Chondrocyte (in vitro differentiated cells): Measurements from ENCODE around the gene SLC40A1. TPM values are rescaled to one million over a fixed set of nuclear protein-coding genes. Genes with fewer than 3 reads are reported as not detected.
"Not testable (repeated sequence)": the region's sequence is repeated elsewhere in the genome, so short reads cannot be mapped to it uniquely, and the experiment has no call there.

ENCODE experiments used
- DNase-seq: peaks from one replicate; pipeline ENCODE4 v3.0.0; 2021; ENCODE audit warnings: mixed read lengths, low spot score
- H3K27ac Mint-ChIP-seq: one replicate; pipeline ENCODE4 v1.8.0; 2021; ENCODE audit warnings: mild to moderate bottlenecking, moderate library complexity, mixed read lengths; ENCODE audit not compliant: unreplicated experiment
- H3K27me3 Mint-ChIP-seq: 2 replicates; pipeline ENCODE4 v1.8.0; 2021; ENCODE audit warnings: low read depth, mixed read lengths
- H3K36me3 Mint-ChIP-seq: 2 replicates; pipeline ENCODE4 v1.8.0; 2021; ENCODE audit warnings: low read depth, mixed read lengths
- H3K4me1 Mint-ChIP-seq: 2 replicates; pipeline ENCODE4 v1.8.0; 2021; ENCODE audit warnings: low read depth, mild to moderate bottlenecking, mixed read lengths
- H3K4me3 Mint-ChIP-seq: one replicate; pipeline ENCODE4 v1.8.0; 2021; ENCODE audit warnings: mild to moderate bottlenecking, moderate library complexity, mixed read lengths; ENCODE audit not compliant: unreplicated experiment
- H3K9me3 Mint-ChIP-seq: 2 replicates; pipeline ENCODE4 v1.8.0; 2021; ENCODE audit warnings: low read depth, mixed read lengths
- CTCF ChIP-seq: fragments of 200-600 bp; sonication (generic); IDR thresholded peaks from 2 replicates; pipeline ENCODE4 v1.5.0; 2021; ENCODE audit warnings: antibody characterized with exemption, mild to moderate bottlenecking, moderate library complexity
- total RNA-seq: library from RNA; stranded (reverse); gene quantifications from 3 replicates; pipeline ENCODE4 v1.2.1, GENCODE V29; 2021

The SLC40A1 gene
- total RNA-seq, 1 donor from 2014 or later = 20.3 TPM

- Mint-ChIP-seq H3K4me1 (peaks cover 20% of the 10 kb centered on the region), H3K36me3 (no peaks in the 10 kb centered on the region), H3K27me3 (no peaks in the 10 kb centered on the region), H3K4me3 (no peak overlapping the region), H3K9me3 (no peaks in the 10 kb centered on the region), H3K27ac (no peak overlapping the region)
- TF ChIP-seq CTCF = no peak
- DNase-seq = no peak
These were observed 28.8 kb upstream of the SLC40A1 start for GRCh38 chr2:189609423-189609816.

GRCh38 chr2:189608795-189609422 is 28.3 kb upstream of the SLC40A1 start:
- no peak overlapping the region for H3K27ac Mint-ChIP-seq
- H3K4me1 Mint-ChIP-seq = peaks cover 16% of the 10 kb centered on the region
- no peaks in the 10 kb centered on the region for H3K27me3 Mint-ChIP-seq
- TF ChIP-seq CTCF = no peak
- H3K36me3 Mint-ChIP-seq = no peaks in the 10 kb centered on the region
- DNase-seq = no peak
- H3K9me3 Mint-ChIP-seq = no peaks in the 10 kb centered on the region
- no peak overlapping the region for H3K4me3 Mint-ChIP-seq

- Mint-ChIP-seq H3K27ac (no peak overlapping the region), H3K9me3 (no peaks in the 10 kb centered on the region), H3K4me3 (no peak overlapping the region), H3K27me3 (no peaks in the 10 kb centered on the region), H3K36me3 (no peaks in the 10 kb centered on the region), H3K4me1 (peaks cover 9% of the 10 kb centered on the region)
- TF ChIP-seq CTCF = no peak
- DNase-seq = no peak
These were observed 27.6 kb upstream of the SLC40A1 start for GRCh38 chr2:189608170-189608569.

GRCh38 chr2:189602233-189602632 is 21.6 kb upstream of the SLC40A1 start:
- Mint-ChIP-seq H3K27me3 (no peaks in the 10 kb centered on the region), H3K27ac (no peak overlapping the region), H3K4me1 (peaks cover 13% of the 10 kb centered on the region), H3K9me3 (no peaks in the 10 kb centered on the region), H3K4me3 (no peak overlapping the region), H3K36me3 (no peaks in the 10 kb centered on the region)
- DNase-seq = no peak
- TF ChIP-seq CTCF = no peak

- H3K4me1 Mint-ChIP-seq = peaks cover 13% of the 10 kb centered on the region
- H3K9me3 Mint-ChIP-seq, DNase-seq, H3K27me3 Mint-ChIP-seq, H3K36me3 Mint-ChIP-seq, H3K27ac Mint-ChIP-seq, H3K4me3 Mint-ChIP-seq: not testable (repeated sequence)
These were observed 21.1 kb upstream of the SLC40A1 start for GRCh38 chr2:189601652-189602051.

GRCh38 chr2:189601043-189601442 is 20.5 kb upstream of the SLC40A1 start:
- H3K27me3 Mint-ChIP-seq = no peaks in the 10 kb centered on the region
- no peak for DNase-seq
- H3K4me1 Mint-ChIP-seq = peaks cover 13% of the 10 kb centered on the region
- no peak overlapping the region for H3K27ac Mint-ChIP-seq
- no peaks in the 10 kb centered on the region for H3K9me3 Mint-ChIP-seq
- no peak for TF ChIP-seq CTCF
- no peak overlapping the region for H3K4me3 Mint-ChIP-seq
- no peaks in the 10 kb centered on the region for H3K36me3 Mint-ChIP-seq
